ENCODE data around the gene TNNT3. TPM values are rescaled to one million over a fixed set of nuclear protein-coding genes. Genes with fewer than 3 reads are reported as not detected.

The TNNT3 gene
- polyA plus RNA-seq, 2 of the 4 experiments (the other 2 are of a cell fraction): not detected

DNA sequence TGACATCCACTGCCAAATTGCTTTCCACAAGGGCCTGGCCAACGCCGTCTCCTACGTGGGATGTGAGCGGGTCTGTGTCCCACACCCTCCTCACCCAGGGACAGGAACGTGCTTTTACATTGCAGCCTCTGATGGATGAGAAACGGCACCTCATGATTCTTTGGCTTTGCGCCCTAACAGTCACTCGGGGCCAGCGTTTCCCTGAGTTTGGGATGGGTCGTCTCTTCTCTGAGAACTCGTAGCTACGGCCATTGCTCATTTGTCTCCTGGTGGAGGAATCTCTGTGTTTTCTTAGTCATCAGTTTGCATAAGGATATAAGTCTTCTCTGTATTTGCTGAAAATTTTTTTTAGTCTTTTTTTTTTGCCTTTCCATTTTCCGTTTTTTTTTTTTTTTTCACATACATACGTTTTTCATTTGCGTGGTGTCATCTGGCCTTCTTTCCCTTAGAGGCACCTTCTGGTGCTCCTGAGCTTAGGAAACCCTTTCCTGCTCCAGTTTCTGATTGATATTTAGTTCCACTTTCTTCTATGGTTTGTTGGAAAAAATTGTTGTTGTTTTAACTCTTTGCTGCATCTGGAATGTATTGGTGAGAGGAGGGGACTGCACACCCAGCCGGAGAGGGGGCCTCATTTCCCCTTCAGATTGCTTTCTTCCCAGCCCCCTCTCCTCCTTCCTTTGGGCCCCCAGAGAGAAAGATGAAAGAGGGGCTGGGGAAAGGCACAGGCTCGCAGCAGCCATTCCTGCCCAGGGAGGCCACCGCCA, 12.0 kb downstream of the TNNT3 start (continued):
- TF ChIP-seq, protein P1, sequence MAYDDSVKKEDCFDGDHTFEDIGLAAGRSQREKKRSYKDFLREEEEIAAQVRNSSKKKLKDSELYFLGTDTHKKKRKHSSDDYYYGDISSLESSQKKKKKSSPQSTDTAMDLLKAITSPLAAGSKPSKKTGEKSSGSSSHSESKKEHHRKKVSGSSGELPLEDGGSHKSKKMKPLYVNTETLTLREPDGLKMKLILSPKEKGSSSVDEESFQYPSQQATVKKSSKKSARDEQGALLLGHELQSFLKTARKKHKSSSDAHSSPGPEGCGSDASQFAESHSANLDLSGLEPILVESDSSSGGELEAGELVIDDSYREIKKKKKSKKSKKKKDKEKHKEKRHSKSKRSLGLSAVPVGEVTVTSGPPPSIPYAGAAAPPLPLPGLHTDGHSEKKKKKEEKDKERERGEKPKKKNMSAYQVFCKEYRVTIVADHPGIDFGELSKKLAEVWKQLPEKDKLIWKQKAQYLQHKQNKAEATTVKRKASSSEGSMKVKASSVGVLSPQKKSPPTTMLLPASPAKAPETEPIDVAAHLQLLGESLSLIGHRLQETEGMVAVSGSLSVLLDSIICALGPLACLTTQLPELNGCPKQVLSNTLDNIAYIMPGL (CRISPR knock-in tag; IDR thresholded peaks at IDR 0.05; ENCODE audit: borderline replicate concordance): no peak

DNA sequence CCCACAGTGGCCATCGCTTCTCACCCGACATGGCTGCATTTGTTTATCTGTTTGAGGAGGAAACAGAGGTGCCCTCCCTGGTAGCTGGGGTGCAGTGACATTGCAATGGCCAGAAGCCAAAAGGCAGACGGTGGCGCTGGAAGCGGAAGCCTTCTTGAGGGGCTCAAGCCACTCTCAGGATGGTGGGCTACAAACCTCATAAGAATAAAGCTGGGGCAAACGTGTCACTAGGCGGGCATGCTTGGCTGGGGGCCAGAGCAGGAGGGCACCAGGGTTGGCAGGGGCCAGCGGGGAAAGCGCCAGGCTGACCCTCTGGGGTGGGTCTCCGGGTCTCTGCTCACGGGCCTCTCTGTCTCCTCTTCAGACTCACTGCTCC, 12.6 kb downstream of the TNNT3 start:
- FAIRE-seq: no peak
- ATAC-seq: no peak
- Histone ChIP-seq H3K27ac (no peak overlapping the region), H3K9me3 (no peaks in the 10 kb centered on the region), H3K4me1 (no peaks in the 10 kb centered on the region), H3K4me3 (no peak overlapping the region), H3K4me2 (no peak overlapping the region)
- TF ChIP-seq, protein P2, sequence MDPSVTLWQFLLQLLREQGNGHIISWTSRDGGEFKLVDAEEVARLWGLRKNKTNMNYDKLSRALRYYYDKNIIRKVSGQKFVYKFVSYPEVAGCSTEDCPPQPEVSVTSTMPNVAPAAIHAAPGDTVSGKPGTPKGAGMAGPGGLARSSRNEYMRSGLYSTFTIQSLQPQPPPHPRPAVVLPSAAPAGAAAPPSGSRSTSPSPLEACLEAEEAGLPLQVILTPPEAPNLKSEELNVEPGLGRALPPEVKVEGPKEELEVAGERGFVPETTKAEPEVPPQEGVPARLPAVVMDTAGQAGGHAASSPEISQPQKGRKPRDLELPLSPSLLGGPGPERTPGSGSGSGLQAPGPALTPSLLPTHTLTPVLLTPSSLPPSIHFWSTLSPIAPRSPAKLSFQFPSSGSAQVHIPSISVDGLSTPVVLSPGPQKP (IDR thresholded peaks at IDR 0.05; ENCODE audit: low read depth, low read length): no peak
- TF ChIP-seq, protein P3, sequence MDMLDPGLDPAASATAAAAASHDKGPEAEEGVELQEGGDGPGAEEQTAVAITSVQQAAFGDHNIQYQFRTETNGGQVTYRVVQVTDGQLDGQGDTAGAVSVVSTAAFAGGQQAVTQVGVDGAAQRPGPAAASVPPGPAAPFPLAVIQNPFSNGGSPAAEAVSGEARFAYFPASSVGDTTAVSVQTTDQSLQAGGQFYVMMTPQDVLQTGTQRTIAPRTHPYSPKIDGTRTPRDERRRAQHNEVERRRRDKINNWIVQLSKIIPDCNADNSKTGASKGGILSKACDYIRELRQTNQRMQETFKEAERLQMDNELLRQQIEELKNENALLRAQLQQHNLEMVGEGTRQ (IDR thresholded peaks at IDR 0.05): no peak
- TF ChIP-seq BHLHE40 (IDR thresholded peaks at IDR 0.05; ENCODE audit: low read depth, low read length): no peak
- TF ChIP-seq, protein P4, sequence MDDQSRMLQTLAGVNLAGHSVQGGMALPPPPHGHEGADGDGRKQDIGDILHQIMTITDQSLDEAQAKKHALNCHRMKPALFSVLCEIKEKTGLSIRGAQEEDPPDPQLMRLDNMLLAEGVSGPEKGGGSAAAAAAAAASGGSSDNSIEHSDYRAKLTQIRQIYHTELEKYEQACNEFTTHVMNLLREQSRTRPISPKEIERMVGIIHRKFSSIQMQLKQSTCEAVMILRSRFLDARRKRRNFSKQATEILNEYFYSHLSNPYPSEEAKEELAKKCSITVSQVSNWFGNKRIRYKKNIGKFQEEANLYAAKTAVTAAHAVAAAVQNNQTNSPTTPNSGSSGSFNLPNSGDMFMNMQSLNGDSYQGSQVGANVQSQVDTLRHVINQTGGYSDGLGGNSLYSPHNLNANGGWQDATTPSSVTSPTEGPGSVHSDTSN (IDR thresholded peaks at IDR 0.05): no peak
- no peak for TF ChIP-seq MAZ (IDR thresholded peaks at IDR 0.05; ENCODE audit: borderline replicate concordance, low read depth, low read length)
- TF ChIP-seq MAFK (IDR thresholded peaks at IDR 0.05; ENCODE audit: partially characterized antibody): no peak
- TF ChIP-seq RARB (CRISPR knock-in tag; IDR thresholded peaks at IDR 0.05): no peak
- TF ChIP-seq EHMT2 (IDR thresholded peaks at IDR 0.05; ENCODE audit: low read depth): no peak
- no peak for TF ChIP-seq POLR2AphosphoS2 (conservative IDR thresholded peaks at IDR 0.05; ENCODE audit: low read length)
- TF ChIP-seq, protein P5, sequence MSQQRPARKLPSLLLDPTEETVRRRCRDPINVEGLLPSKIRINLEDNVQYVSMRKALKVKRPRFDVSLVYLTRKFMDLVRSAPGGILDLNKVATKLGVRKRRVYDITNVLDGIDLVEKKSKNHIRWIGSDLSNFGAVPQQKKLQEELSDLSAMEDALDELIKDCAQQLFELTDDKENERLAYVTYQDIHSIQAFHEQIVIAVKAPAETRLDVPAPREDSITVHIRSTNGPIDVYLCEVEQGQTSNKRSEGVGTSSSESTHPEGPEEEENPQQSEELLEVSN (IDR thresholded peaks at IDR 0.05; ENCODE audit: borderline replicate concordance, low read depth): no peak
- TF ChIP-seq GATA3 (IDR thresholded peaks at IDR 0.05; ENCODE audit: borderline replicate concordance): no peak
- TF ChIP-seq, protein P6, sequence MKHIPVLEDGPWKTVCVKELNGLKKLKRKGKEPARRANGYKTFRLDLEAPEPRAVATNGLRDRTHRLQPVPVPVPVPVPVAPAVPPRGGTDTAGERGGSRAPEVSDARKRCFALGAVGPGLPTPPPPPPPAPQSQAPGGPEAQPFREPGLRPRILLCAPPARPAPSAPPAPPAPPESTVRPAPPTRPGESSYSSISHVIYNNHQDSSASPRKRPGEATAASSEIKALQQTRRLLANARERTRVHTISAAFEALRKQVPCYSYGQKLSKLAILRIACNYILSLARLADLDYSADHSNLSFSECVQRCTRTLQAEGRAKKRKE (CRISPR knock-in tag; IDR thresholded peaks at IDR 0.05; ENCODE audit: low read depth): no peak
- TF ChIP-seq HOXB13 (CRISPR knock-in tag; IDR thresholded peaks at IDR 0.05; ENCODE audit: low read depth): no peak
- no peak for TF ChIP-seq ZFP36 (IDR thresholded peaks at IDR 0.05; ENCODE audit: borderline replicate concordance, partially characterized antibody)
- TF ChIP-seq PHF8 (IDR thresholded peaks at IDR 0.05; ENCODE audit: borderline replicate concordance, low read depth): no peak
- no peak for TF ChIP-seq ZSCAN20 (CRISPR knock-in tag; IDR thresholded peaks at IDR 0.05)
- TF ChIP-seq ZNF302 (CRISPR knock-in tag; IDR thresholded peaks at IDR 0.05): no peak
- TF ChIP-seq ZC3H11A (IDR thresholded peaks at IDR 0.05): no peak
- no peak for TF ChIP-seq EHF (CRISPR knock-in tag; IDR thresholded peaks at IDR 0.05)
- no peak for TF ChIP-seq KDM5A (IDR thresholded peaks at IDR 0.05)
- no peak for DNase-seq (ENCODE audit: low read depth in 1 of 2, low spot score in 1 of 2)
- ChIA-PET POLR2A (no interaction called here), CTCF (interaction anchor here (0.9 to 2.7 kb wide), 3 partner anchors 50 to 224 kb away, joined by 3 to 8 read pairs (median 3); no protein-coding TSS in a partner anchor)
- WGBS (ENCODE audit: missing lambda C conversion rate): 65% methylated on average over 11 of the region's 11 CpGs
